ENCODE data around the gene CACNG4.

CACNG4 gene

DNA sequence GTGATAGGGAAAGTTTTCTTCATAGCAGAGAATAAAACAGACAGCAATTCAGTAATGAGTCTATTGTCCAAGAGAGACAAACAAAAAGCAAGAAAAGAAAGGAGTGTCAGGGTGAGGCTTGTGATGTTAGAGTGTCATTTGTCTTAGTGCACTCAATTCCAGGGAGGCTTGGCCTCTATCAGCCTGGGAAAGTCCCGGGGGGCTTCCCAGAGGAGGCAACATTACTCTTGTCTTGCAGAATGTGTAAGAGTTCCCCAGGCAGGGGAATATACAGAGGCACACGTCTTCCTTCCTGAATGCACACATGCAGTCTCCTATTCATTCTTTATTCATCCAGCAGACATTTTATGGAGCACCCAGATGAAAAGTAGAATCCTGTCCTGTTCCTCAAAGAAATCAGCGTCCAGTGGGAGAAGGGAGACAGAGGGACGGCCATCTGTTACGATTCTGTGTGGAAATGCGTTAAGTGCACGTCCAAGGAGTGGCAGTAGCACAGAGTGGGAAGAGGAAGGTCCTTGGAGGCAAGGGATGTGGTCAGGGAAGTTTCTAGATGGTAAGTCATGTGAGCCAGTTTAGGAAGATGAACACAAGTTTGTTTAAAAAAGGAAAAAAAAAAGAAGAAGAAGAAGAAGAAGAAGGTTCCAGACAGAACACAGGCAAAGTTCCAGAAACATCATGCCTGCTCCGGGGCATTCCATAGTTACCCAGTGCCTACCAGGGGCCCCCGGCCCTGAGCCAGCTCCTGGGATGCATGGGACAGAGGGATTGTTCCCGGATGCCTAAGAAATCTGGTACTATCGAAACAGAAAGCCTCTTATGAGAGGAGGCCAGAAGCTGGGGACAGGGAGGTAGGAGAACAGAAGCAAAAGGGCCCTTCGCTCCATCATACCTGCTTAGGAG, 21.1 kb downstream of the CACNG4 start:
- no peak for DNase-seq

DNA sequence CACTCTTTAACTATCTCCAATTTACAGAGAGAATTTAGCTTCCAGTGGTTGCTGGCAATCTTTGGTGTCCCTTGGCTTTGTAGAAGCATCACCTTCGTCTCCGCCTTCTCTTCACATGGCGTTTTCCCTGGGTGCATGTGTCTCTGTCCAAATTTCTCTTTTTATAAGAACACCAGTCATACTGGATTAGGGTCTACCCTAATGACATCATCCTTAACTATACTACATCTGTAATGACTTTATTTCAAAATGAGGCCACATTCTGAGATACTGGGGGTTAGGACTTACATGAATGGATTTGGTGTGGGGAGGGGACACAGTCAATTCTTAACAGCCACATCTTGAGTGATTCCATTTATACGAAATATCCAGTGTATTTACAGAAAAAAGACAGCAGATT, 22.2 kb downstream of the CACNG4 start:
- DNase-seq = no peak

GRCh38 chr17:66987059-66987616, 22.6 kb downstream of the CACNG4 start:
- no peak for DNase-seq

GRCh38 chr17:66988069-66988798, 23.7 kb downstream of the CACNG4 start:
- DNase-seq = no peak

DNA sequence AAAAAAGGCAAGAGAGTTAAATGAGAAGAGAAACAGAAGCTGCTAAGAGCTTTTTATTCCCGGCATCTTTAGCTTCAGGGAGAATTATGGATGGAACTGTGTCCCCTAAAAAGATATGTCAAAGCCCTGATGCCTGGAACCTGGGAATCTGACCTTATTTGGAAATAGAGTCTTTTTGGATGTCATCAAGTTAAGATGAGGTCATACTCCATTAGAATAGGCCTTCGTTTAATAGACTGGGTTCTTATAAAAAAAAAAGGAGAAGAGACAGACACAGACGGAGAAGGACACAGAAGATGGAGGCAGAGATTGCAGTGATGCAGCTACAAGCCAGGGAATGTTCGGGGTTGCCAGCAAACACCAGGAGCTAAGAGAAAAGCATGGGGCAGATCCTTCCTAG, 24.6 kb downstream of the CACNG4 start:
- DNase-seq = no peak

- DNase-seq = no peak
Measured at GRCh38 chr17:66989579-66989978, 25.1 kb downstream of the CACNG4 start.

DNA sequence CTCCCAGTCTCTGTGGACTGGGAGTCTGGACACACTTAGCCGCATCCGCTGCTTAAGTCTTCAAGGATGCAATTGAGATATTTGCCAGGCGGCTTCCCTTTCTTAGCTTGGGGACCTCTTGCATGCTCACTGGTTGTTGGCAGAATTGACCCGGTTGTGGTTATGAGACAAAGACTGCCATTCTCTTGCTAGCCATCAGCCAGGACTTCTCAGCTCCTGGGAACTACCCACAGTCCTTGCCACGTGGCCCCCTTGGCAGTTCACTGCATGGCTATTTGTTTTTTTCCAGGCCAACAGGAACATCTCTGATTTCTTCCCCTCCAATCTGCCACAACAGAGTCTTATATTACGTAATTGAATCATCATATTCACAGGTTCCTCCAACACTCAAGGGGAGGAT, 25.5 kb downstream of the CACNG4 start:
- no peak for DNase-seq

GRCh38 chr17:66992911-66993442, 28.5 kb downstream of the CACNG4 start:
- no peak for DNase-seq

DNA sequence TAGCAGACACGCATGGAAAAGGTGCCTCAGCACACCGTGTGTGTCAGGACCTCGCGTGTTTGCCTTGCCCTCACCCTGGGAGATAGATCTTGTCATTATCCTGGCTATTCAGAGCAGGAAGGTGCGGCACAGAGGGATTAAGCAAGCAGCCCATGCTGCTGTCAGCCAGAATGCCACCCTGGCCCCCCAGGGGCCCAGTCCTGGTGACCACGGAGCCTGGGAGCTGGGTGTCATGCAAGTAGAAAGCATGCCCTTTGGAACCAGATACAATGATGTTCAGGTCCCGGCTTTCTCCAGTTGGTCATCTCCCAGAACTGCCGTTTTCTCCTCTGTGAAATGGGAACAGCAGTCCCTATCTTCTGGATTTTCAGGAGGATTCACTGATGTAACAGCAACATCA, 29.9 kb downstream of the CACNG4 start:
- no peak for DNase-seq

- no peak for DNase-seq
Measured at GRCh38 chr17:66994930-66995535, 30.5 kb downstream of the CACNG4 start.

- DNase-seq = no peak
Measured at GRCh38 chr17:66995944-66996343, 31.4 kb downstream of the CACNG4 start.

DNA sequence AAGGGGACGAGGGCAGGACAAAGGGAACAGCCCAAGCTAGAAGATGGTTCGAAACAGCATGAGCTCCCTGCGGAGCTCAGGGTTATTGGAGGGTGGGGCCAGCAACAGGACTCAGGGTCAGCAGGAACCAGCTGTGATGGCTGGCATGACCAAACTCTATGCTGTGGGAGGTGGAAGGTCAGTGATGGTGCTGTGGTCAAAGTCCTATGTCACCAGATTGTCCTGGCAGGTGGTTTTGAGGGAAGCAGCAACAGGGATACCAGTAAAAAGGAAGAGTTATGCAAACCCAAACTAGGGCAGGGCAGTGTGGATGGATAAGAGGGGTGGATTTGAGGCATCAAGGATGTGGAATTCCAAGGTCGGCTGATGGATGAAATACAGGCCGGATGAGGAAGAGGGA, 32.4 kb downstream of the CACNG4 start:
- no peak for DNase-seq

DNA sequence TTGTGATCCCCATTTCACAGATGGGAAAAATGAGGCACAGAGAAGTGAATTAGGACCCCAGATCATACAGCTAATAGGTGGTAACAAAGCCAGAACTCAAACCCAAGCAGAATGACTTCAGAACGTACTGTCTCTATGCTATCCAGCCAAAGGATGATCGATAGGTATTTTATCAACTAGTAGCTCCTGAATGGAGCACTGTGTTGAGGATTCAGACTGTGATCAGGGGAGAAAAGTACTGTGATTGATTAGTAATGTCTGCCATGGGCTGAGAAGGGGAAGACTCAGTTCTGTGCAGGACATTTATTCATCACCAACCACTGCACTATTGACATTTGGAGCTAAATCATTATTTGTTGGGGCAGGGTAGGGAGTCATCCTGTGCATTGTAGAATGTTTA, 38.7 kb downstream of the CACNG4 start:
- no peak for DNase-seq

GRCh38 chr17:67004181-67004580, 39.7 kb downstream of the CACNG4 start:
- no peak for DNase-seq

GRCh38 chr17:67007266-67007665, 42.8 kb downstream of the CACNG4 start:
- no peak for DNase-seq

GRCh38 chr17:67008101-67008500, 43.6 kb downstream of the CACNG4 start:
- no peak for DNase-seq

GRCh38 chr17:67011527-67012175, 47.1 kb downstream of the CACNG4 start:
- no peak for DNase-seq

DNA sequence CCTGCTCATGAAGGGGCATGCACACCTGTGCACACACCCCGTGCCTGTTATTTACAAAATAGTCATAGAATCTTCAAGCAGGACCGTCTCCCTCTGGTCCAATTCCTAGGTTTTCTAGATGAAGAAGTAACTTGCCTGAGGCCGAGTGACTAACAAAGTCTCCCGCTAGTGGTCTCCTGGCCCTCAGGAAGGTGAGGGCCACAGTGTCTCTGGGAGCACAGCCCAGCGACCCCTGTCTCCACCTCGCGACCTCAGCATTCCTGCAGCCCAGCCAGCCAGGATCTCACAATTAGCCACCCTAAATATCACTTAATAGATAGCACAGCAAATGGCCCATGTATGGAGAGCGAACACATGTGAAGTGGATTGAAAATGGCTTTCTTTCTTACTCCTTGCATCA, 49.4 kb downstream of the CACNG4 start:
- no peak for DNase-seq

GRCh38 chr17:67015001-67015400, 50.5 kb downstream of the CACNG4 start:
- DNase-seq = no peak

GRCh38 chr17:67016039-67016762, 51.7 kb downstream of the CACNG4 start:
- no peak for DNase-seq

DNA sequence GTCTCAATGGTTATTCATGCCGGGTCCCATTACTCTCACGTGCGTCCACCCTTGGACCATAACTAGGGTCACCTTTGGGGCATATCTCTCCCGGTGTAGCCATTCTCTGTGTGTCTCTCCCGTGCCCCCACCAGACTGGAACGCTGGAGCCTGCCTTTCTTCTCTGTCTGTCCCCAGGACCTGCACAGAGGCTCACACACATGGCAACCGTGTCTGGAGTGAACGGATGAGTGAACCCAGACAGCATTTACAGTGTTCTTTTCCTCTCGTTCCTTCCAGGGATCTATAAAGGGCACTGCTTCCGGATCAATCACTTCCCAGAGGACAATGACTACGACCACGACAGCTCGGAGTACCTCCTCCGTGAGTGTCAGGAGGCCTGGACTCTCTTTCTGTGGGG, 53.4 kb downstream of the CACNG4 start:
- no peak for DNase-seq
